Skeletal muscle satellite cell (primary cell): ENCODE measurements around the gene MEX3B.
"Not testable (repeated sequence)": the region's sequence is repeated elsewhere in the genome, so short reads cannot be mapped to it uniquely, and the experiment has no call there.

Source experiments
- H3K27me3 ChIP-seq: 2 replicates; pipeline ENCODE4 v1.7.0; 2013; ENCODE audit warnings: low read length; ENCODE audit not compliant: control insufficient read depth, insufficient read depth
- H3K36me3 ChIP-seq: 2 replicates; pipeline ENCODE4 v1.7.0; 2013; ENCODE audit warnings: mild to moderate bottlenecking, control low read depth, low read length; ENCODE audit not compliant: insufficient read depth
- H3K4me1 ChIP-seq: 2 replicates; pipeline ENCODE4 v1.7.0; 2013; ENCODE audit warnings: low read length; ENCODE audit not compliant: control insufficient read depth, insufficient read depth
- H3K4me2 ChIP-seq: 2 replicates; pipeline ENCODE4 v1.7.0; 2013; ENCODE audit warnings: mild to moderate bottlenecking, low read length
- H3K4me3 ChIP-seq: 2 replicates; pipeline ENCODE4 v1.7.0; 2013; ENCODE audit warnings: low read length
- H3K9ac ChIP-seq: 2 replicates; pipeline ENCODE4 v1.7.0; 2013; ENCODE audit warnings: mild to moderate bottlenecking, low read depth, low read length, moderate library complexity
- H3K9me3 ChIP-seq: replicated peaks from 2 replicates; pipeline ENCODE4 v1.7.0; 2013; ENCODE audit warnings: mild to moderate bottlenecking, control low read depth, low read length

The MEX3B gene

DNA sequence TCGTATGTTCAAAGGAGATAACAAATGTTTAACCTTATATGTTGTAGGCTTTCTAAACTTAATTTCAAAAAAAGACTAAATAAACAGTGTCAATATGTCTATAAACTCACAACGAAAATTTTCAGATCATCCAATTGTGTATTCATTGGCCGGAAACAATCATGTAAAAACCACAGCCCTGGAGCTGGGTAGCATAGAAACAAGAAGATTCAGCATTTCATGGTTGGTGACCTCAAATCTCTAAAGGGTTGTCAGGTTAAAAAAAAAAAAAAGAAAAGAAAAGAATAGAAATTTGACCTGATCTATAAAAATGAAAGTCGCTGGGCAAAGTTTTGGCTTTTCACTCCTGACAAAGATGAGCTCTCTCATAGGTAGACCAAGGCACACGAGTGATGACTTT is 13.9 kb downstream of the MEX3B start:
- H3K4me3 ChIP-seq: no peak overlapping the region
- no peak overlapping the region for H3K4me2 ChIP-seq

DNA sequence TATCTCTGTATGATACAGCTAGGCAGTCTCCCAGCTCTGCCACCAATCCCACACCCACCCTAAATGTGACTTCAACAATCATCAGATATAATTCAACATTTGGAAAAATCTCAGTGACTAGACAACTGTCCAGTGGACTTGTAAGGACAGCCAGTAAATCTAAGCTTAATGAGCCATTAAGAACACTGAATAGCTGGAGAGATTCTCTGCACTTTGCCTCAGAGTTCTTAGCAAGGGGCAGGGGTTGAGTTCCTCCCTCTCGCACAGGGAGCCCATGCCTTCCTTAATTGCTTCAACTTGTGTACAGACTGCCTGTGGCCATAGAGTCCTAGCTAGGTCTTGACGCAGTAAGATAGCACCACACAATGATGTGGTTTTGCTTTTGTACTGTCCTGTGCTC is 15.6 kb downstream of the MEX3B start:
- H3K27me3 ChIP-seq: no peaks in the 10 kb centered on the region
- H3K9me3 ChIP-seq: no peaks in the 10 kb centered on the region
- no peak overlapping the region for H3K9ac ChIP-seq
- no peaks in the 10 kb centered on the region for H3K4me1 ChIP-seq
- H3K4me3 ChIP-seq: no peak overlapping the region
- H3K4me2 ChIP-seq: no peak overlapping the region
- no peaks in the 10 kb centered on the region for H3K36me3 ChIP-seq

More for the DNA sequence above, 13.9 kb downstream of the MEX3B start:
- Histone ChIP-seq H3K4me1 (no peaks in the 10 kb centered on the region), H3K36me3 (no peaks in the 10 kb centered on the region), H3K27me3 (no peaks in the 10 kb centered on the region), H3K9ac (no peak overlapping the region), H3K9me3 (no peaks in the 10 kb centered on the region)

DNA sequence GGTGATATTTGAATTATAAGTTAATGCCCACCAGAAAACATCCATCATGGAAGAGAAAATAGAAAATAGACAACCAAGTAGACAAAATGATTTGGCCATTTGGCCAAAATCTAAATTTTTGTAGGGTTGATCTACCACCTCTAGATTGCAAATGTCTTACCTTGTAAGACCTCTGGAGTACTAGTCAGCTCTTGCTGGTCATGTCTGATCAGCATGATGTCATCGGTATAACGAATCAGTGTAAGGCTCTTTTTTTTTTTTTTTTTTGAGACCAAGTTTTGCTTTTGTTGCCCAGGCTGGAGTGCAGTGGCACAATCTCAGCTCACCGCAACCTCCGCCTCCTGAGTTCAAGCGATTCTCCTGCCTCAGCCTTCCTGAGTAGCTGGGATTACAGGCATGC is 17.7 kb downstream of the MEX3B start:
- H3K27me3 ChIP-seq, H3K9ac ChIP-seq, H3K9me3 ChIP-seq, H3K4me1 ChIP-seq, H3K4me2 ChIP-seq, H3K4me3 ChIP-seq, H3K36me3 ChIP-seq: not testable (repeated sequence)

DNA sequence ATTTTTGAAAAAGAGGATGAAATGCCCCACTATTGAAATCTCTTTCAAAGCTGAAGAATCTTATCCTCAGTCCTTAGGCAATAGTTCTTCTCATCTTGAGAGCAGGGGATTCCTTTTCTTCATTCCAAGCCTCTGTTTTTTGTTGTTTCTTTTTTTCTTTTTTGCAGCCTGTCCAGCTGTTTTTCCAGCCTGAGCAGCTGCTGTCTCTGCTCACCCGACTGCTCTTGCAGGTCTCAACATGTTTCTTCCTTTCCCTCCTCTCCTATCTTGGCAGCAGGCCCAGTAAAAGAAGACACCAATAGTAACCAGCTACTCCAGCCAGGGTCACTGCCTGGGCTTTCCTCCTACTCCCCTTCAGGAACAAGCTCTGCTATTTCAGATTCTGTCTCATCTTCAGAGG is 23.8 kb downstream of the MEX3B start:
- Histone ChIP-seq H3K27me3 (peaks cover 4% of the 10 kb centered on the region), H3K4me1 (no peaks in the 10 kb centered on the region), H3K36me3 (no peaks in the 10 kb centered on the region), H3K4me2 (no peak overlapping the region), H3K4me3 (no peak overlapping the region), H3K9me3 (no peaks in the 10 kb centered on the region), H3K9ac (no peak overlapping the region)

DNA sequence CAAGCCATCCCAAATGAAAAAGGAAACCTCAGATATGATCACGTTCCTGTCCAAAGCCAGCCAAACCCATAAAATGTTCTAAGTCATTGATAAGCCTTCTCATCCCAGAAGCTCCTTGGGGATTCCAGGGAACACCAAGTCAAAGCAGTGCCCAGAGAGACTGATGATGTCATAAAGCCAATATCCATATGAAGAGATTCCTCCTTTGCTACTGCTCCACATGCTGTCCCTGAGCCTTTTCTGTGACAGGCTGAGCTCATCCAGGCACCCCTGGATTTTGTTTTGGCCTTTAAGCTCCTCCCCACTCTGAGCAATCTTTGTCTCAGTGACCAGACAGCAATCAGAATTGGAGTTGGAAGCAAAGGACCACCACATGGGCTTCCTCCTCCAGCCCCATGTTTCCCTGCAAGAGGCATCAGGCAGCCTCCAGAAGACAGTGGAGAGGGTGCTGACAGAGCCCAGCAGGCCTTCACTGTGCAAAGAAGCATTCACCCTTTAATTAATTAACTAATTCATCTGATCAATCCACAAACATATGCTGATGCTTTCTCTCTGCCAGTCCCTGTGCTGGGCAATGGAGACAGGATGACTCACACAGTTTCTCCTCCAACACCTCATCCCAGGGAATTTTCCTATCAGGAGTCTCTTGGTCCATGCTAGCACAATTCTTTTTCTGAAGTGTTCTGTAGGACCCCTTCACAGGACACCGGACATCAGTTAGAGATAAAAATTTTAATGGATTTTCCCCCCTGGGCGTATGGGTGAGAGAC is 25.0 kb downstream of the MEX3B start:
- H3K4me2 ChIP-seq: no peak overlapping the region
- H3K9ac ChIP-seq: no peak overlapping the region
- H3K4me1 ChIP-seq: no peaks in the 10 kb centered on the region
- no peak overlapping the region for H3K4me3 ChIP-seq
- peaks cover 10% of the 10 kb centered on the region for H3K27me3 ChIP-seq
- no peaks in the 10 kb centered on the region for H3K9me3 ChIP-seq
- no peaks in the 10 kb centered on the region for H3K36me3 ChIP-seq

DNA sequence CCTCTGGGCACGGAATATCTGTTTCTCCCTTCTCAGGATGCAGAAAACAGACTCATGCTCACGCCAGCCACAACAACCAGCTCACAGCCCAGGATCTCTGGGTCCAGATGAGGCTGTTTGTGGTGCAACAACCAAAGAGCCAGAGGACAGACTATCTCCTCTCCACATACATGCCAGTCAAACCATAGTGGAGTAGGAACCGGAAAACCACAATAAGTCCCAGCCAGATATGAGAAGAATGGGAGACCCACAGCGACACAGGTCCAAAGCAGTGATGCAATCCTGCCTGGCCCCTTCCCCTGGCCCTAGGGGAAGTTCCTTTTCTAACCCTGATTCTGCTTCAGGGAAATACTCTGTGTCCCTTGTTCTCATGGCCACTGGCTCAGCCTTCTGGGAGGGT is 27.6 kb downstream of the MEX3B start:
- Histone ChIP-seq H3K4me1 (no peaks in the 10 kb centered on the region), H3K36me3 (no peaks in the 10 kb centered on the region), H3K9me3 (no peaks in the 10 kb centered on the region), H3K9ac (no peak overlapping the region), H3K4me2 (no peak overlapping the region), H3K27me3 (peaks cover 10% of the 10 kb centered on the region), H3K4me3 (no peak overlapping the region)

DNA sequence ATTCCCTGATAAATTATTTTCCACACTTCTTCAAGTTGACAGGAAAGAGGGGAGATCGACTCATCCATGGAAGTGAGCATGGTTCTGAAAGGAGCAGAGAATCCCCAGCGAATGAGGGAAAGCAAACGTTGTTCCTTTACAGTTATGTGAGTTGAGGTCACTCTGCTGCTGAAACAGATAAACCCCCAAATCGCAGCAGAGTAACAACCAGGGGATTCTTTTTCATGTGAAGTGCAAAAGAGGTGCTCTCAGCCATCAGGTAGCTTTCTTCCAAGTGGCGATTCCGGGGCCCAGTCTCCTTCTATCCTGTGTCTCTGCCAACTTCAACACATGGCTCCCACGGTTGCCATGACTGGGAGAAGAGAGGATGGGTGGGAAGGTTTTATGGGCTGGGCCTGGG is 28.2 kb downstream of the MEX3B start:
- H3K36me3 ChIP-seq: no peaks in the 10 kb centered on the region
- H3K9ac ChIP-seq: no peak overlapping the region
- H3K4me1 ChIP-seq: no peaks in the 10 kb centered on the region
- H3K9me3 ChIP-seq: no peaks in the 10 kb centered on the region
- H3K4me2 ChIP-seq: no peak overlapping the region
- H3K27me3 ChIP-seq: peaks cover 10% of the 10 kb centered on the region
- no peak overlapping the region for H3K4me3 ChIP-seq

DNA sequence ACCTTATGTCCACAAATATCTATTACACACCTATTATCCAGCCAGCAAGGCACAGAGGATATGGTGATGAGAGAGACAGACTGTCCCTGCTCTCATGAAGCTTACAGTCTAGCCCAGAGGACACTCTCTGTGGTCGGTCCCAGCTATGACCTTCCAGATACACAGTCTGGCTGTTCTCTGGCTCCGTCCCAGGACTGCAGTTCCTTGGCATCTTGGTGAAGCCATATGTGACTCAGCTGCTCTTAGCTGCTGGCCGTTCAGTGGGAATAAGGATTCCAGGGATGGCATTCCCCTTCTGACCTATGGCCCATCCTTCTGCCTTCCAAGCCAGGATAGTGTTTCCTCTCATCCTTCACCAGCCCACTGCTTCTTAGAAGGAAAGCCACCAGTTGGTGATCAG is 30.8 kb downstream of the MEX3B start:
- peaks cover 16% of the 10 kb centered on the region for H3K27me3 ChIP-seq
- H3K4me3 ChIP-seq: no peak overlapping the region
- no peak overlapping the region for H3K4me2 ChIP-seq
- H3K9ac ChIP-seq: no peak overlapping the region
- H3K36me3 ChIP-seq: no peaks in the 10 kb centered on the region
- no peaks in the 10 kb centered on the region for H3K9me3 ChIP-seq
- H3K4me1 ChIP-seq: no peaks in the 10 kb centered on the region

DNA sequence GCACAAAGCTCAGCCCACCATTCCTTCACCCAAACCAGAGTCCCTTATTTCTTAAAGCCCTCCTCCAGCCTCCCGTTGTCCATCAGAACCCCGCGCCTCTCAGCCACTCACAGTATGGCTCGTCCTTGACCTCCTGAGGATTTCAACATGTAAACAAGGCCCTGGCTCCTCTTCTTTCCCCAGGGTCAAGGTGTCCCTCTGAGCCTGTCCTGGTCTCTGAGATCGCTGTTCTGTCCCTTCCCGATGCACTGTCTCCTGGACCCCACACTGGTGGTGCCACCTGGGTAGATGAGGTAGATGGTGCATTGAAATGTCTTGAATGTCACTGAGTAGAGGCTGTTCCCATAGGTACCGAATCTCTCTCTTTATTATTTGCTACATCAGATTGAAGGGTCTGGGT is 32.9 kb downstream of the MEX3B start:
- Histone ChIP-seq H3K4me3 (no peak overlapping the region), H3K36me3 (no peaks in the 10 kb centered on the region), H3K9ac (no peak overlapping the region), H3K4me1 (no peaks in the 10 kb centered on the region), H3K27me3 (peaks cover 16% of the 10 kb centered on the region), H3K4me2 (no peak overlapping the region), H3K9me3 (no peaks in the 10 kb centered on the region)

DNA sequence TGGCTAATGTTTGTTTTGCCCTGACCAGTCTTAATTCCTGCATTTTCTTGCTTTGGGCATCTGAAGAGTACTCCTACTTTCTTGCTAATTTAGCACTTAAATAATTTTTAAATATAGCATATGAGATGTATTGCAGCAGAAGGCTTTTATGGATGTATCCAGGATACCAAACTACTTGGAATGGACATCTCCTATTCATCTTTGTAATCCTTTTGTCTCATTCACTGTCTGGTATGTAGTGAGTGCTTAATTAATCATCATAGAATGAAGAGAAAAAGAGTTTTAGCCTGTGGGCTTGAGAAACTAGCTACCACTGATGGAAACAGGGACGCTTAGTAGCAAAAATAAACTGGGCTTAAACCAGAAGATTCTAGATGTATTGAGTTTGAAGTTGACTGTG is 40.6 kb downstream of the MEX3B start:
- no peak overlapping the region for H3K4me2 ChIP-seq
- H3K4me1 ChIP-seq: no peaks in the 10 kb centered on the region
- no peak overlapping the region for H3K4me3 ChIP-seq

DNA sequence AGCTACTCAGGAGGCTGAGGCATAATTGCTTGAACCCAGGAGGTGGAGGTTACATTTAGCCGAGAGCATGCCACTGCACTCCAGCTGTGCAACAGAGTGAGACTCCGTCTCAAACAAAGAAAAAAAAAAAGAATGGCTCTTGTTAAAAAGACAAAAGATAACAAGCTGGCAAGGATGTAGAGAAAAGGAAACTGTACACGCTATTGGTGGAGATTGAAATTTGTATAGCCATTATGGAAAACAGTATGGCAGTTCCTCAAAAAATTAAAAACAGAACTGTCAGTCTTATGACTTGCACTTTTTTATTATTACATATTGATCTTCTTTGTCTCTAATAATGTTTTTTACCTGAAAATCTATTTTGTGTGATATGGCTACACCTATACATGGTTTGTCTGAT is 41.9 kb downstream of the MEX3B start:
- no peak overlapping the region for H3K4me2 ChIP-seq
- H3K36me3 ChIP-seq: no peaks in the 10 kb centered on the region
- no peaks in the 10 kb centered on the region for H3K27me3 ChIP-seq
- H3K4me1 ChIP-seq: no peaks in the 10 kb centered on the region
- H3K9me3 ChIP-seq: no peaks in the 10 kb centered on the region
- no peak overlapping the region for H3K9ac ChIP-seq
- H3K4me3 ChIP-seq: no peak overlapping the region

More for the DNA sequence above, 40.6 kb downstream of the MEX3B start:
- H3K27me3 ChIP-seq: no peaks in the 10 kb centered on the region
- H3K9ac ChIP-seq: no peak overlapping the region
- no peaks in the 10 kb centered on the region for H3K36me3 ChIP-seq
- no peaks in the 10 kb centered on the region for H3K9me3 ChIP-seq

DNA sequence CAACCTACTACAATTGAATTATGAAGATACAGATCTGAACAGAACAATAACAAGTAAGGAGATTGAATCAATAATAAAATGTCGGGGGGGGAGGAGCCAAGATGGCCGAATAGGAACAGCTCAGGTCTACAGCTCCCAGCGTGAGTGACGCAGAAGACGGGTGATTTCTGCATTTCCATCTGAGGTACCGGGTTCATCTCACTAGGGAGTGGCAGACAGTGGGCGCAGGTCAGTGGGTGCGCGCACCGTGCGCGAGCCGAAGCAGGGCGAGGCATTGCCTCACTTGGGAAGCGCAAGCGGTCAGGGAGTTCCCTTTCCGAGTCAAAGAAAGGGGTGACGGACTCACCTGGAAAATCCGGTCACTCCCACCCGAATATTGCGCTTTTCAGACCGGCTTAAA is 50.7 kb downstream of the MEX3B start:
- H3K4me1 ChIP-seq, H3K27me3 ChIP-seq, H3K9ac ChIP-seq, H3K4me2 ChIP-seq, H3K4me3 ChIP-seq, H3K9me3 ChIP-seq, H3K36me3 ChIP-seq: not testable (repeated sequence)
